ENCODE results near the gene TNK1.

Gene TNK1

GRCh38 chr17:7410634-7411426, 29.9 kb downstream of the TNK1 start:
- no peak overlapping the region for H3K4me3 ChIP-seq (ENCODE audit: low read depth, low read length)
- DNase-seq, result no peak
- no peak for TF ChIP-seq CTCF (IDR thresholded peaks at IDR 0.05; ENCODE audit: low read depth, low read length)
- peaks cover 19% of the 10 kb centered on the region for H3K36me3 ChIP-seq
- no peaks in the 10 kb centered on the region for H3K27me3 ChIP-seq (ENCODE audit: insufficient read depth, low read depth, severe bottlenecking)
- no peak overlapping the region for H3K27ac ChIP-seq
- H3K9me3 ChIP-seq (ENCODE audit: severe bottlenecking), result no peaks in the 10 kb centered on the region

GRCh38 chr17:7411427-7411750, 30.5 kb downstream of the TNK1 start:
- no peak overlapping the region for H3K27ac ChIP-seq
- no peaks in the 10 kb centered on the region for H3K27me3 ChIP-seq (ENCODE audit: insufficient read depth, low read depth, severe bottlenecking)
- no peak overlapping the region for H3K4me3 ChIP-seq (ENCODE audit: low read depth, low read length)
- TF ChIP-seq CTCF (IDR thresholded peaks at IDR 0.05; ENCODE audit: low read depth, low read length), result no peak
- no peak for DNase-seq
- no peaks in the 10 kb centered on the region for H3K9me3 ChIP-seq (ENCODE audit: severe bottlenecking)
- peaks cover 22% of the 10 kb centered on the region for H3K36me3 ChIP-seq

GRCh38 chr17:7413346-7413985, 32.6 kb downstream of the TNK1 start:
- peaks cover 22% of the 10 kb centered on the region for H3K36me3 ChIP-seq
- no peak overlapping the region for H3K27ac ChIP-seq
- DNase-seq, result no peak
- no peak for TF ChIP-seq CTCF (IDR thresholded peaks at IDR 0.05; ENCODE audit: low read depth, low read length)
- no peaks in the 10 kb centered on the region for H3K27me3 ChIP-seq (ENCODE audit: insufficient read depth, low read depth, severe bottlenecking)
- no peak overlapping the region for H3K4me3 ChIP-seq (ENCODE audit: low read depth, low read length)
- H3K9me3 ChIP-seq (ENCODE audit: severe bottlenecking), result no peaks in the 10 kb centered on the region

GRCh38 chr17:7414837-7415236, 33.9 kb downstream of the TNK1 start:
- H3K9me3 ChIP-seq (ENCODE audit: severe bottlenecking), result no peaks in the 10 kb centered on the region
- no peak for DNase-seq
- no peak for TF ChIP-seq CTCF (IDR thresholded peaks at IDR 0.05; ENCODE audit: low read depth, low read length)
- H3K4me3 ChIP-seq (ENCODE audit: low read depth, low read length), result no peak overlapping the region
- peaks cover 9% of the 10 kb centered on the region for H3K36me3 ChIP-seq
- H3K27ac ChIP-seq, result no peak overlapping the region
- no peaks in the 10 kb centered on the region for H3K27me3 ChIP-seq (ENCODE audit: insufficient read depth, low read depth, severe bottlenecking)

- Histone ChIP-seq H3K4me3 (ENCODE audit: low read depth, low read length) (no peak overlapping the region), H3K27ac (no peak overlapping the region), H3K9me3 (ENCODE audit: severe bottlenecking) (no peaks in the 10 kb centered on the region), H3K27me3 (ENCODE audit: insufficient read depth, low read depth, severe bottlenecking) (no peaks in the 10 kb centered on the region), H3K36me3 (peaks cover 9% of the 10 kb centered on the region)
- no peak for DNase-seq
- TF ChIP-seq CTCF (IDR thresholded peaks at IDR 0.05; ENCODE audit: low read depth, low read length), result no peak
These were observed 34.9 kb downstream of the TNK1 start for GRCh38 chr17:7415784-7416183.
